ENCODE data around the gene SLU7.

SLU7 gene

GRCh38 chr5:160419458-160420330 is 813 bp upstream of the SLU7 start:
- no peak for DNase-seq (ENCODE audit: low read depth)

- peak; percentile 45 for DNase-seq (ENCODE audit: low read depth)
These were observed 19.2 kb downstream of the SLU7 start, which contains the start of gene FAM200C for GRCh38 chr5:160399402-160400353. Gene FAM200C, minus strand, starts transcription at chr5:160400054. Its CDS starts 4,564 bp downstream, at chr5:160395490.

GRCh38 chr5:160398806-160399205 is 20.1 kb downstream of the SLU7 start:
- DNase-seq (ENCODE audit: low read depth): no peak

GRCh38 chr5:160397492-160397891 is 21.4 kb downstream of the SLU7 start:
- no peak for DNase-seq (ENCODE audit: low read depth)

- no peak for DNase-seq (ENCODE audit: low read depth)
These were observed 23.8 kb downstream of the SLU7 start for GRCh38 chr5:160395111-160395510.

GRCh38 chr5:160390787-160391696 is 27.8 kb downstream of the SLU7 start:
- no peak for DNase-seq (ENCODE audit: low read depth)

GRCh38 chr5:160387445-160387844 is 31.4 kb downstream of the SLU7 start:
- no peak for DNase-seq (ENCODE audit: low read depth)

- no peak for DNase-seq (ENCODE audit: low read depth)
These were observed 33.4 kb downstream of the SLU7 start for GRCh38 chr5:160385496-160385895.

GRCh38 chr5:160384681-160385080 is 34.2 kb downstream of the SLU7 start:
- DNase-seq (ENCODE audit: low read depth): no peak

GRCh38 chr5:160382346-160382745 is 36.5 kb downstream of the SLU7 start:
- DNase-seq (ENCODE audit: low read depth): no peak

- DNase-seq (ENCODE audit: low read depth): no peak
These were observed 38.8 kb downstream of the SLU7 start for GRCh38 chr5:160380041-160380440.

- no peak for DNase-seq (ENCODE audit: low read depth)
These were observed 39.4 kb downstream of the SLU7 start for GRCh38 chr5:160379511-160379910.

GRCh38 chr5:160378330-160378729 is 40.6 kb downstream of the SLU7 start:
- DNase-seq (ENCODE audit: low read depth): no peak

- DNase-seq (ENCODE audit: low read depth): no peak
These were observed 41.2 kb downstream of the SLU7 start for GRCh38 chr5:160377651-160378050.

- DNase-seq (ENCODE audit: low read depth): no peak
These were observed 42.5 kb downstream of the SLU7 start for GRCh38 chr5:160376416-160376815.

- no peak for DNase-seq (ENCODE audit: low read depth)
These were observed 43.2 kb downstream of the SLU7 start for GRCh38 chr5:160375701-160376100.

- no peak for DNase-seq (ENCODE audit: low read depth)
These were observed 43.7 kb downstream of the SLU7 start for GRCh38 chr5:160375166-160375565.

- DNase-seq (ENCODE audit: low read depth): no peak
These were observed 47.6 kb downstream of the SLU7 start for GRCh38 chr5:160371294-160371693.

GRCh38 chr5:160370713-160371034 is 48.2 kb downstream of the SLU7 start:
- DNase-seq (ENCODE audit: low read depth): no peak

- no peak for DNase-seq (ENCODE audit: low read depth)
These were observed 48.7 kb downstream of the SLU7 start, which contains the start of gene C1QTNF2 for GRCh38 chr5:160369990-160370712. Gene C1QTNF2, minus strand, starts transcription at chr5:160370626. Its CDS starts 15,615 bp downstream, at chr5:160355011.

- no peak for DNase-seq (ENCODE audit: low read depth)
These were observed 51.0 kb downstream of the SLU7 start for GRCh38 chr5:160367885-160368284.

All from stimulated activated CD8-positive, alpha-beta memory T cell treated with anti-CD3 and anti-CD28 coated beads, Interleukin-15, amount 100 ng/mL, for 24 hours (primary cell).